ENCODE results near the gene EMP2.

- TF ChIP-seq POLR2A (IDR thresholded peaks at IDR 0.05; ENCODE audit: low read depth, low read length) (no peak), POLR2AphosphoS5 (IDR thresholded peaks at IDR 0.05; ENCODE audit: low read depth, low read length) (no peak), TAF1 (IDR thresholded peaks at IDR 0.05; ENCODE audit: low read depth, low read length) (no peak)
These were observed 44.9 kb downstream of the EMP2 start for GRCh38 chr16:10535461-10535860.
